Measurements from ENCODE around the gene COG5. TPM values are rescaled to one million over a fixed set of nuclear protein-coding genes. Genes with fewer than 3 reads are reported as not detected.

Gene COG5
- total RNA-seq, 2 experiments from 2014 or later = 37.6 to 40.3 TPM

- ChIA-PET CTCF (no interaction called here), POLR2A (interaction anchor here (1.1 kb wide), 1 partner anchor 19 kb away, joined by 3 read pairs; no protein-coding TSS in a partner anchor)
- no peak overlapping the region for H3K4me3 Mint-ChIP-seq
- no peak for TF ChIP-seq CTCF (IDR thresholded peaks at IDR 0.05)
- peaks cover 12% of the 10 kb centered on the region for H3K4me1 Mint-ChIP-seq (ENCODE audit: low read depth)
- ATAC-seq (no peak), DNase-seq (no peak)
- peaks cover 29% of the 10 kb centered on the region for H3K36me3 Mint-ChIP-seq (ENCODE audit: low read depth)
- no peaks in the 10 kb centered on the region for H3K9me3 Mint-ChIP-seq
- intact Hi-C loops (cut with micrococcal nuclease) = no loop called here
- H3K27ac Mint-ChIP-seq = no peak overlapping the region
- no peaks in the 10 kb centered on the region for H3K27me3 Mint-ChIP-seq
Observed at GRCh38 chr7:107570298-107570697, 6.6 kb upstream of the COG5 start.

DNA sequence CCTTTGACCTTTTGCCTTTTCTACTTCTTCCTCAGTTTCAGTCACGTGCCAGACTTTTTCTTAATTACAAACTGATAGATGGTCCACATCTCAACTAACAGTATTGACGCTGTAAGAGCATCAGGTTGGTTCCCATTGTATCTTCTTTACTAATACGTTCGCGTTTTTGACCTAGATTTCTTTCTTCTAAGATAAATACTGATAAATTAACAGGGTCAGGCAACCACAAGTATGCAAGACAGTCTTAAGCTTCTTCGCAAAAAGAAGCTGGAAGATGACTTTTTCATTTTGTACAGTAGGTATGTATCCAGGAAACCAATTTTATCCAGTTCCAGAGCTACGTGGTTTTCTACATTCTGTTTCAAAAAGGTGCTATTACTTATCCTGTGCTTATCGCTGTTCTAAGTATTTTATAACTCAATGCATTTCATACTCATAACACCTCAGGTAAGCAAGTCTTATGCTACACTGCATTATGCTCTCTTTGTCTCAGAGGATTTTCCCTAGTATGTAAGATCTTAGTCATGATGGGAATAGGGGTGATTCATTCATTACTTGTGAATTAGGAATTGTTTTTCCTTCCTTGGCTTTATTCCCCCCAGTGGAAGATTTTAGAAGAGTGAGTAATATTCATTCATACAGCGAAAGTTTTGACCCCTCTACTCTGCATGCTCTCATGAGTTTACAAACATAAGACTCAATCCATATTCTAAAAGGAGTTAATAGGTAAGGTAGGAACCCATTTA is 1.0 kb upstream of the COG5 start:
- no peak for TF ChIP-seq CTCF (IDR thresholded peaks at IDR 0.05)
- POLR2A ChIA-PET = interaction anchor here (0.8 to 1.4 kb wide), 5 partner anchors 11 to 178 kb away, joined by 3 to 9 read pairs (median 3); partner anchors contain the start of gene BCAP29
- peaks cover 52% of the 10 kb centered on the region for H3K4me1 Mint-ChIP-seq (ENCODE audit: low read depth)
- H3K27me3 Mint-ChIP-seq = no peaks in the 10 kb centered on the region
- DNase-seq (no peak), ATAC-seq (no peak)
- CTCF ChIA-PET = interaction anchor here (1.0 to 1.8 kb wide), 5 partner anchors 13 to 310 kb away, joined by 3 to 6 read pairs (median 3); partner anchors contain the start of gene BCAP29
- H3K36me3 Mint-ChIP-seq (ENCODE audit: low read depth) = peaks cover 15% of the 10 kb centered on the region
- peak overlapping the region; percentile 97 for H3K27ac Mint-ChIP-seq
- intact Hi-C loops (cut with micrococcal nuclease) = no loop called here
- H3K4me3 Mint-ChIP-seq = peak overlapping the region; percentile 84
- H3K9me3 Mint-ChIP-seq = no peaks in the 10 kb centered on the region

DNA sequence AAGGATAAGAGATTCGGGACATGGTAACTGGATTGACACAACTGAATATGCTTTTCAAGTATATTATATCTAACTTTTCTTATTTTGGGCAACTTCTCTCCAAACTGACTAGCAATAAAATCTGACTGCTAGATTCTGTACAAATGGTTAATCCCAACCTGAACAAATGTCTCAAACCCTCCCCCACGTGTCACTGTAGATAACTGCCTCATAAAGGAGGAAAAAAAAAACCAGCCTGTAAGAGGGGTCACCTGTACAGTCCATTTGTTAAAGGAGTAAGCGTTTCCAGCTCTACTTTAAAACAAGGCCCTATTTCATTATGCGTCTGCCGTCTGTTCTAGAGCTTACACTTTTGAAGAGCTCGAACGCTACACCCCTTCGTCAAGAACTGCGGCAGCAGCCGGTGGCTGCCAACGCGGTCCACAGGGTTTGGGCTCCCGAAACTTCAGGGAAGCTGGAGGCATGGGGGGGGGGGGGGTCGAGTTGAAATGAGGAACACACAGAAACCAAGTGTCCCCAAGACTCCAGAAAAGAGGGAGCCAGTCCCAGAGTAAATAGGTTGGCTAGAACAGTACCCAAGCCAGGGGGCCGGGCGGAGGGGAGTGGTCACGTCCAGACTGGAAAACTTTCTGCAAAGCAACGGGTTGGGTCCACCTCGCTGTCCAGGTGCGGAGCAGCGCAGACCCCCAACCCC is 492 bp downstream of the COG5 start:
- intact Hi-C loops (cut with micrococcal nuclease) = no loop called here
- H3K4me3 Mint-ChIP-seq = peak overlapping the region; percentile 84
- no peaks in the 10 kb centered on the region for H3K27me3 Mint-ChIP-seq
- ChIA-PET POLR2A (interaction anchor here (0.8 to 1.5 kb wide), 7 partner anchors 9 to 178 kb away, joined by 3 to 9 read pairs (median 3); partner anchors contain the start of gene BCAP29), CTCF (interaction anchor here (1.3 to 1.8 kb wide), 3 partner anchors 14 to 180 kb away, joined by 3 to 6 read pairs (median 3); no protein-coding TSS in a partner anchor)
- H3K9me3 Mint-ChIP-seq = no peaks in the 10 kb centered on the region
- peak overlapping the region; percentile 97 for H3K27ac Mint-ChIP-seq
- H3K36me3 Mint-ChIP-seq (ENCODE audit: low read depth) = peaks cover 9% of the 10 kb centered on the region
- TF ChIP-seq CTCF (IDR thresholded peaks at IDR 0.05) = no peak
- peak; percentile 67 for ATAC-seq
- DNase-seq = no peak
- peaks cover 57% of the 10 kb centered on the region for H3K4me1 Mint-ChIP-seq (ENCODE audit: low read depth)

- peaks cover 7% of the 10 kb centered on the region for H3K36me3 Mint-ChIP-seq (ENCODE audit: low read depth)
- no peaks in the 10 kb centered on the region for H3K27me3 Mint-ChIP-seq
- DNase-seq = peak; percentile 43
- peak overlapping the region; percentile 84 for H3K4me3 Mint-ChIP-seq
- CTCF ChIA-PET = no interaction called here
- ATAC-seq = peak; percentile 14
- H3K4me1 Mint-ChIP-seq (ENCODE audit: low read depth) = peaks cover 59% of the 10 kb centered on the region
- POLR2A ChIA-PET = no interaction called here
- no peak for TF ChIP-seq CTCF (IDR thresholded peaks at IDR 0.05)
- no peaks in the 10 kb centered on the region for H3K9me3 Mint-ChIP-seq
- H3K27ac Mint-ChIP-seq = peak overlapping the region; percentile 71
- intact Hi-C loops (cut with micrococcal nuclease) = no loop called here
Observed at GRCh38 chr7:107560898-107561516, 2.7 kb downstream of the COG5 start.
